Measurements from ENCODE around the gene UNC13C.

DNA sequence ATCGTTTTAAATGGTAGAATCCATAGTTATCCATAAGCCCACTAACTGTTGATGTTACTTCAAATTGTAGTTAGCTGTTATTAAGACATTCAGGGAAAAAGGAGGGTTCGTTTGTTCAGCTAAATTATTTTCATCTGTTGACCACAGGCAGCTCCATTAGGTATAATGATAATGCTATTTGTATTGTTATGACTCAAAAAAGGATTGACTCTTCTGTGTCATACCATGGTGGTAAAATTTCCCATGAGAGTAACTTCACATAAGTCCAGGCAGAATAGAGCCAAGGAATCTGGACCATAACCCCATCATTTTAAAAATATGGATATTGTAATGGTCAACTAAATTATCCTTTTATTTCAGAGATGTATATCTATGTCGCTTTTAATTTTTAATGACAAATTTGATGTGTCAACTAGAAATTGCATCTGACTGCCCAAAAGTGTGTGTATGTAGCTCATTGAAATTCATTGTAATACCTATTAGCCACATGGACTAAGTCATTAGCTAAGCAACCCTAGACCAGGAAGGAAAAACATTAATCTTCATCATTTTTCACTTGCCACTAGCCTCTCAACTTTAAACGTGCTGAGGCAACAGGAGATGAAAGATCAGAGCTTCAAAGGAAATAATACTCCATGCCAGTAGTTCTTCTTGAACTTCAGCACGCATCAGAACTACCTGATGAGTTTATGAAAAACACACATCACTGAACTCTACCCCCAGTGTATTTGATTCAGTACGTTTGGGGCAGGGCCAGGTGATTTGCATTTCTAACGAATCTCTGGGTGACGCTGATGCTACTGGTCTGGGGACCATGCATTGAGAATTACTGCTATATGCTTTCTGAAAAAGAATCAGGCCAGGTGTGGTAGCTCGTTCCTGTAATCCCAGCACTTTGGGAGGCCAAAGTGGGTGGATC is 537.7 kb downstream of the UNC13C start:
- TF ChIP-seq, protein P1, sequence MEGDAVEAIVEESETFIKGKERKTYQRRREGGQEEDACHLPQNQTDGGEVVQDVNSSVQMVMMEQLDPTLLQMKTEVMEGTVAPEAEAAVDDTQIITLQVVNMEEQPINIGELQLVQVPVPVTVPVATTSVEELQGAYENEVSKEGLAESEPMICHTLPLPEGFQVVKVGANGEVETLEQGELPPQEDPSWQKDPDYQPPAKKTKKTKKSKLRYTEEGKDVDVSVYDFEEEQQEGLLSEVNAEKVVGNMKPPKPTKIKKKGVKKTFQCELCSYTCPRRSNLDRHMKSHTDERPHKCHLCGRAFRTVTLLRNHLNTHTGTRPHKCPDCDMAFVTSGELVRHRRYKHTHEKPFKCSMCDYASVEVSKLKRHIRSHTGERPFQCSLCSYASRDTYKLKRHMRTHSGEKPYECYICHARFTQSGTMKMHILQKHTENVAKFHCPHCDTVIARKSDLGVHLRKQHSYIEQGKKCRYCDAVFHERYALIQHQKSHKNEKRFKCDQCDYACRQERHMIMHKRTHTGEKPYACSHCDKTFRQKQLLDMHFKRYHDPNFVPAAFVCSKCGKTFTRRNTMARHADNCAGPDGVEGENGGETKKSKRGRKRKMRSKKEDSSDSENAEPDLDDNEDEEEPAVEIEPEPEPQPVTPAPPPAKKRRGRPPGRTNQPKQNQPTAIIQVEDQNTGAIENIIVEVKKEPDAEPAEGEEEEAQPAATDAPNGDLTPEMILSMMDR (conservative IDR thresholded peaks at IDR 0.05 in 1 of 2, IDR thresholded peaks at IDR 0.05 in 1 of 2; ENCODE audit: extremely low read depth in 1 of 2, insufficient read depth in 1 of 2, low read depth in 1 of 2, low read length in 2 of 2) = no peak
- TF ChIP-seq EZH2 (IDR thresholded peaks at IDR 0.05; ENCODE audit: borderline replicate concordance, low read length) = no peak
